CD8-positive, alpha-beta memory T cell (primary cell): Measurements from ENCODE around the gene LDLRAD4. TPM values are rescaled to one million over a fixed set of nuclear protein-coding genes. Genes with fewer than 3 reads are reported as not detected.

Source experiments
- CTCF ChIA-PET: fragments of 350-600 bp; sonication (Branson Sonifier 250); formaldehyde crosslinking; loops from one replicate; lab custom pipeline; 2021; ENCODE audit warnings: antibody characterized with exemption; lab: Charles Lee
- POLR2A ChIA-PET: fragments of 350-600 bp; sonication (Branson Sonifier 250); formaldehyde crosslinking; loops from one replicate; lab custom pipeline; 2021; ENCODE audit warnings: antibody characterized with exemption; lab: Charles Lee
- DNase-seq, 5 donors: peaks; one replicate each; pipeline versions ENCODE4 v3.0.0 to v3.0.0-alpha.2; 2020 to 2022; ENCODE audit warnings: mixed read lengths in 1 of 5
- H3K27ac ChIP-seq: one replicate; pipeline ENCODE4 v1.7.0; 2013; ENCODE audit warnings: low read depth, mild to moderate bottlenecking, low read length, moderate library complexity
- H3K27me3 ChIP-seq: 2 replicates; pipeline ENCODE4 v1.7.0; 2013; ENCODE audit warnings: low read length, mild to moderate bottlenecking; ENCODE audit not compliant: insufficient read depth, poor library complexity, severe bottlenecking
- H3K36me3 ChIP-seq: 2 replicates; pipeline ENCODE4 v1.7.0; 2013; ENCODE audit warnings: mild to moderate bottlenecking, low read length, moderate library complexity; ENCODE audit not compliant: insufficient read depth
- H3K4me1 ChIP-seq: 2 replicates; pipeline ENCODE4 v1.7.0; 2013; ENCODE audit warnings: mild to moderate bottlenecking, low read length, moderate library complexity; ENCODE audit not compliant: insufficient read depth
- H3K4me3 ChIP-seq: 2 replicates; pipeline ENCODE4 v1.7.0; 2013; ENCODE audit warnings: mild to moderate bottlenecking, low read length
- H3K9me3 ChIP-seq: 2 replicates; pipeline ENCODE4 v1.7.0; 2013; ENCODE audit warnings: mild to moderate bottlenecking, low read length
- H3K27ac Mint-ChIP-seq, 8 donors: one replicate each; pipeline ENCODE4 v1.8.0; 2020 to 2021; ENCODE audit warnings: mixed read lengths in 8 of 8, mild to moderate bottlenecking in 6 of 8, inconsistent platforms in 3 of 8, moderate library complexity in 3 of 8
- H3K27me3 Mint-ChIP-seq, 2 donors: one replicate each; pipeline ENCODE4 v1.8.0; 2020 to 2021; ENCODE audit warnings: mixed read lengths in 2 of 2, mild to moderate bottlenecking in 1 of 2, moderate library complexity in 1 of 2
- H3K36me3 Mint-ChIP-seq, 3 donors: one replicate each; pipeline ENCODE4 v1.8.0; 2020 to 2021; ENCODE audit warnings: mixed read lengths in 3 of 3, inconsistent platforms in 1 of 3, mild to moderate bottlenecking in 1 of 3
- H3K4me1 Mint-ChIP-seq, 3 donors: one replicate each; pipeline ENCODE4 v1.8.0; 2020 to 2021; ENCODE audit warnings: mixed read lengths in 3 of 3, inconsistent platforms in 1 of 3, mild to moderate bottlenecking in 1 of 3
- H3K4me3 Mint-ChIP-seq, 7 donors: one replicate each; pipeline ENCODE4 v1.8.0; 2020 to 2021; ENCODE audit warnings: mixed read lengths in 7 of 7, mild to moderate bottlenecking in 6 of 7, moderate library complexity in 4 of 7, inconsistent platforms in 2 of 7
- H3K9me3 Mint-ChIP-seq, 5 donors: one replicate each; pipeline ENCODE4 v1.8.0; 2020 to 2022; ENCODE audit warnings: mixed read lengths in 5 of 5, mild to moderate bottlenecking in 3 of 5, moderate library complexity in 2 of 5, inconsistent platforms in 1 of 5
- polyA plus RNA-seq: library from polyadenylated mRNA; unstranded; fragments of 300-500 nt; fragmentation: Illumina TruSeq; gene quantifications from one replicate; pipeline ENCODE4 v1.2.3, GENCODE V29; 2021
- total RNA-seq, 2 experiments: library from RNA; stranded (reverse); gene quantifications; one replicate each; pipeline ENCODE4 v1.2.3, GENCODE V29; 2021

LDLRAD4 gene
- total and polyA plus RNA-seq, 3 experiments from 2014 or later = 8.1 to 30.4 (median 27.3) TPM

DNA sequence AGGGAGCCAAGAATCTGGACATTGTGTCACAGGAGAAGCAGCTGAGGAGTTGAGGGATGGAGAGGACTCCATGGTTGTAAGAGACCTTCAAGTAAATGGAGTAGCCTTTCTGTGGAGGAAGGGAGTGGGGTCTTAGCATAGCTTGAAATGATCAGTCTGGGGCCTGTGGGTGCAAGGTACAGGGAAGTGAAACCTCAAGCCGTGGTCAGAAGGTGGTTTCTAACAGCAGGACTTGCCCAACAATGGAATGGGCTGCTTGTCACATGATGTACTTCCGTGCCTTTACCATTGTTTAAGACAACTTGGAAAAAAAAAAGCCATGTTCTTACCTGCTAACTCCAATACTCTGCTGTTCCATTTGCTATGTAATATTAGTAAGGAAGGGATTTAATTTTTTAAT lies 140.7 kb downstream of the LDLRAD4 start:
- Mint-ChIP-seq H3K27me3 (peaks cover 4% of the 10 kb centered on the region in 2 donors), H3K4me1 (no peaks in the 10 kb centered on the region), H3K36me3 (peaks cover 0 to 4% (median 1%) of the 10 kb centered on the region in 3 donors), H3K27ac (no peak overlapping the region), H3K9me3 (no peaks in the 10 kb centered on the region), H3K4me3 (no peak overlapping the region)
- peaks cover 3% of the 10 kb centered on the region for H3K4me1 ChIP-seq
- ChIA-PET POLR2A (no interaction called here), CTCF (no interaction called here)
- H3K27ac ChIP-seq = no peak overlapping the region
- no peaks in the 10 kb centered on the region for H3K36me3 ChIP-seq
- H3K27me3 ChIP-seq = no peaks in the 10 kb centered on the region
- H3K9me3 ChIP-seq = no peaks in the 10 kb centered on the region
- no peak overlapping the region for H3K4me3 ChIP-seq
- no peak for DNase-seq

DNA sequence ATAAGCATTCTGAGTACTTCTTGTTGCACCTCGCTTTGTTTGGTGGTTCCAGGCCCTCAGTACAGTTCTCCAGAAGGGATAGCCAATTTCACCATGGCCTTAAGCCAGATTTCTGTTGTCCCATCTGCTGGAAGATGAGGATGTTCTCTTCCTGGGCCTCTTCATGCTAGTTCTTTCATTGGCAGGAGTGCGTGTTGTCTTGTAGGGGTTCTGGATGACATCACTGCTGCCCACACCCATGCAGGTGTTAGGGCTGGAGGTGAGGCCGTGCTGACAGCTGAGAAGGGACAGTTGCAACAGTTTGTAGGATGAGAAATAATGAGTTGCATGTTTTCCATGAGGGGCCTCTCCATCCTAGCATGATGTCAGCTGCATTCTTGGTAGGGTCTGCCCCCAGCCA lies 142.9 kb downstream of the LDLRAD4 start:
- Histone ChIP-seq H3K4me3 (no peak overlapping the region), H3K9me3 (no peaks in the 10 kb centered on the region), H3K4me1 (no peaks in the 10 kb centered on the region), H3K27me3 (no peaks in the 10 kb centered on the region), H3K36me3 (no peaks in the 10 kb centered on the region), H3K27ac (no peak overlapping the region)
- Mint-ChIP-seq H3K27ac (no peak overlapping the region), H3K4me3 (no peak overlapping the region), H3K4me1 (no peaks in the 10 kb centered on the region), H3K9me3 (no peaks in the 10 kb centered on the region), H3K36me3 (peaks cover 0 to 4% (median 1%) of the 10 kb centered on the region in 3 donors), H3K27me3 (peaks cover 4 to 6% of the 10 kb centered on the region in 2 donors)
- DNase-seq = no peak
- ChIA-PET POLR2A (no interaction called here), CTCF (no interaction called here)

- H3K27me3 Mint-ChIP-seq = peaks cover 6 to 9% of the 10 kb centered on the region in 2 donors
- peaks cover 0 to 4% (median 1%) of the 10 kb centered on the region in 3 donors for H3K36me3 Mint-ChIP-seq
- POLR2A ChIA-PET = no interaction called here
- no peak for DNase-seq
- H3K27me3 ChIP-seq = no peaks in the 10 kb centered on the region
- H3K4me1 Mint-ChIP-seq = no peaks in the 10 kb centered on the region
- no peak overlapping the region for H3K4me3 Mint-ChIP-seq
- no peaks in the 10 kb centered on the region for H3K9me3 ChIP-seq
- H3K27ac ChIP-seq = no peak overlapping the region
- CTCF ChIA-PET = interaction anchor here (1.4 kb wide), 1 partner anchor 8 kb away, joined by 3 read pairs; no protein-coding TSS in a partner anchor
- no peak overlapping the region for H3K4me3 ChIP-seq
- no peak overlapping the region for H3K27ac Mint-ChIP-seq
- H3K36me3 ChIP-seq = no peaks in the 10 kb centered on the region
- H3K9me3 Mint-ChIP-seq = no peaks in the 10 kb centered on the region
- no peaks in the 10 kb centered on the region for H3K4me1 ChIP-seq
Measured at GRCh38 chr18:13362051-13362450, 143.5 kb downstream of the LDLRAD4 start.

DNA sequence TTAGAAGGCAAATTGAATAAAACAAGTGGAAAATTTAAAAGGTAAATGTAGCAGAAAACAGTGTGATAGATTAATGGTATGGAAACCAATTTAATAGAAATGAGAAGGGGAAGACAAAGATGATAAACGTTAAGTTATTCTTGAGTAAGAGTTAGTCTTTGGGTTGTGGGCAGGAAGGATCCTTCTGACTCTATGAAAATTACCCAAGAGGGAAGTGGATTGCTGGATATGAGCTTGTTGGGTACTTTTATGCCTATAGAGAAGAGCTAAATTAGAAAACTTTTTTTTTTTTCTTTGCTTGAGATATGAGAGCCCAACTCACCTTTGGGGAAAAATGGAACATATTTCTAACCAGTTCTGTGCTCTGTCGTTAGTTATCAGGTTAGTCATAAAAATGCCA lies 144.0 kb downstream of the LDLRAD4 start:
- Histone ChIP-seq H3K27me3 (no peaks in the 10 kb centered on the region), H3K4me3 (no peak overlapping the region), H3K9me3 (no peaks in the 10 kb centered on the region), H3K36me3 (no peaks in the 10 kb centered on the region), H3K4me1 (no peaks in the 10 kb centered on the region), H3K27ac (no peak overlapping the region)
- no peak overlapping the region for H3K4me3 Mint-ChIP-seq
- H3K4me1 Mint-ChIP-seq = no peaks in the 10 kb centered on the region
- ChIA-PET POLR2A (no interaction called here), CTCF (interaction anchor here (1.4 kb wide), 1 partner anchor 9 kb away, joined by 3 read pairs; no protein-coding TSS in a partner anchor)
- H3K27ac Mint-ChIP-seq = no peak overlapping the region
- H3K9me3 Mint-ChIP-seq = no peaks in the 10 kb centered on the region
- H3K36me3 Mint-ChIP-seq = peaks cover 0 to 1% (median under 1%) of the 10 kb centered on the region in 3 donors
- peaks cover 6 to 10% of the 10 kb centered on the region in 2 donors for H3K27me3 Mint-ChIP-seq
- DNase-seq = no peak

- Mint-ChIP-seq H3K36me3 (peaks cover 0 to 1% (median 0%) of the 10 kb centered on the region in 3 donors), H3K27me3 (peaks cover 6 to 10% of the 10 kb centered on the region in 2 donors), H3K9me3 (no peaks in the 10 kb centered on the region), H3K4me1 (no peaks in the 10 kb centered on the region), H3K27ac (no peak overlapping the region), H3K4me3 (no peak overlapping the region)
- Histone ChIP-seq H3K4me3 (no peak overlapping the region), H3K27me3 (no peaks in the 10 kb centered on the region), H3K27ac (no peak overlapping the region), H3K36me3 (no peaks in the 10 kb centered on the region), H3K4me1 (no peaks in the 10 kb centered on the region), H3K9me3 (no peaks in the 10 kb centered on the region)
- ChIA-PET POLR2A (no interaction called here), CTCF (interaction anchor here (1.2 to 1.4 kb wide), 2 partner anchors 9 to 10 kb away, joined by 3 read pairs; no protein-coding TSS in a partner anchor)
- no peak for DNase-seq
Measured at GRCh38 chr18:13363359-13363758, 144.8 kb downstream of the LDLRAD4 start.

- Mint-ChIP-seq H3K27me3 (peaks cover 10% of the 10 kb centered on the region in 2 donors), H3K4me1 (peaks cover 0 to 2% (median 0%) of the 10 kb centered on the region in 3 donors), H3K36me3 (peaks cover 0 to 1% (median 0%) of the 10 kb centered on the region in 3 donors), H3K4me3 (no peak overlapping the region), H3K9me3 (no peaks in the 10 kb centered on the region), H3K27ac (peak overlapping the region in 2 of 8 donors; percentile 8 to 64)
- Histone ChIP-seq H3K36me3 (no peaks in the 10 kb centered on the region), H3K27ac (no peak overlapping the region), H3K4me3 (no peak overlapping the region), H3K9me3 (no peaks in the 10 kb centered on the region), H3K4me1 (peaks cover 4% of the 10 kb centered on the region), H3K27me3 (no peaks in the 10 kb centered on the region)
- no peak for DNase-seq
- CTCF ChIA-PET = no interaction called here
- POLR2A ChIA-PET = no interaction called here
Measured at GRCh38 chr18:13364721-13365205, 146.2 kb downstream of the LDLRAD4 start.

DNA sequence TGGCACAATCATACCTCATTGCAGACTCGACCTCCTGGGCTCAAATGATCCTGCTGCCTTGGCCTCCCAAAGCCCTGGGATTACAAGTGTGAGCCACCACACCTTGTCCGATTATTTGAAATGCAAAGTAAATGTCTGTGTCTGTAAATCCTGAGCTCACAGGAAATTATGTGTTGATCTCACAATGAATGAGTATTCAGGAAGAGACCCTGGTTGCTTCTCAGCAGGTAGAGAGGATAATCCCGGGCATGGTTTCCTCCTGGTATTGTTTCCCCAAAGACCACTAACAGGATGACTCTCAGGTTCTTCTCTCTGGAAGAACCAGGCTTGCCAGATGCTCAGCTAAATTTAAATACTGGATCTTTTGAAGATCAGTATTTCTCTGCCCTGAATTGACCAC lies 147.6 kb downstream of the LDLRAD4 start:
- peaks cover 0 to 2% (median 0%) of the 10 kb centered on the region in 3 donors for H3K4me1 Mint-ChIP-seq
- peaks cover 0 to 1% (median 0%) of the 10 kb centered on the region in 3 donors for H3K36me3 Mint-ChIP-seq
- Histone ChIP-seq H3K4me3 (no peak overlapping the region), H3K9me3 (no peaks in the 10 kb centered on the region), H3K4me1 (peaks cover 10% of the 10 kb centered on the region), H3K27me3 (no peaks in the 10 kb centered on the region), H3K36me3 (no peaks in the 10 kb centered on the region), H3K27ac (no peak overlapping the region)
- H3K9me3 Mint-ChIP-seq = no peaks in the 10 kb centered on the region
- CTCF ChIA-PET = no interaction called here
- POLR2A ChIA-PET = no interaction called here
- H3K4me3 Mint-ChIP-seq = no peak overlapping the region
- no peak for DNase-seq
- H3K27me3 Mint-ChIP-seq = peaks cover 7 to 10% of the 10 kb centered on the region in 2 donors
- H3K27ac Mint-ChIP-seq = no peak overlapping the region

GRCh38 chr18:13366541-13366940 lies 148.0 kb downstream of the LDLRAD4 start:
- Histone ChIP-seq H3K4me1 (peaks cover 12% of the 10 kb centered on the region), H3K27me3 (no peaks in the 10 kb centered on the region), H3K9me3 (no peaks in the 10 kb centered on the region), H3K27ac (no peak overlapping the region), H3K36me3 (no peaks in the 10 kb centered on the region), H3K4me3 (no peak overlapping the region)
- peak overlapping the region in 1 of 8 donors; percentile 64 for H3K27ac Mint-ChIP-seq
- peaks cover 0 to 2% (median 0%) of the 10 kb centered on the region in 3 donors for H3K4me1 Mint-ChIP-seq
- peaks cover 7 to 10% of the 10 kb centered on the region in 2 donors for H3K27me3 Mint-ChIP-seq
- peaks cover 0 to 1% (median 0%) of the 10 kb centered on the region in 3 donors for H3K36me3 Mint-ChIP-seq
- DNase-seq = no peak
- POLR2A ChIA-PET = no interaction called here
- no peaks in the 10 kb centered on the region for H3K9me3 Mint-ChIP-seq
- CTCF ChIA-PET = no interaction called here
- H3K4me3 Mint-ChIP-seq = no peak overlapping the region
